HepG2 (cell line): ENCODE results near the gene ARID5B. TPM values are rescaled to one million over a fixed set of nuclear protein-coding genes. Genes with fewer than 3 reads are reported as not detected.

Source experiments
- ATF7 ChIP-seq, 2 experiments: fragments of 450-650 bp in 1 of 2; sonication (generic) in 1 of 2; formaldehyde crosslinking in 1 of 2; IDR thresholded peaks; 2 replicates each; pipeline versions ENCODE4 v1.4.0 to v1.6.1; 2016 to 2020; ENCODE audit warnings: antibody characterized with exemption in 1 of 2, mild to moderate bottlenecking in 1 of 2, missing genetic modification reagents in 1 of 2
- BORCS8-MEF2B ChIP-seq: sonication (generic); formaldehyde crosslinking; IDR thresholded peaks from 2 replicates; pipeline ENCODE4 v1.8.0; 2022; ENCODE audit warnings: mild to moderate bottlenecking, missing genetic modification reagents
- CENPBD1 ChIP-seq: sonication (generic); formaldehyde crosslinking; IDR thresholded peaks from 2 replicates; pipeline ENCODE4 v1.8.0; 2022; ENCODE audit warnings: missing genetic modification reagents, low read depth, mild to moderate bottlenecking, borderline replicate concordance
- FOXA1 ChIP-seq, 2 experiments: fragments of 450-650 bp in 1 of 2; sonication (generic) in 1 of 2; formaldehyde crosslinking in 1 of 2; IDR thresholded peaks; 2 replicates each; pipeline versions ENCODE4 v1.4.0 to v1.6.1; 2016 to 2020; ENCODE audit warnings: missing genetic modification reagents in 1 of 2
- JUND ChIP-seq: sonication (generic); formaldehyde crosslinking; IDR thresholded peaks from 2 replicates; pipeline ENCODE4 v1.8.0; 2022; ENCODE audit warnings: mild to moderate bottlenecking, missing genetic modification reagents
- MEIS2 ChIP-seq: sonication (generic); formaldehyde crosslinking; IDR thresholded peaks from 2 replicates; pipeline ENCODE4 v1.9.0; 2021; ENCODE audit warnings: mild to moderate bottlenecking, missing genetic modification reagents
- MTF1 ChIP-seq: sonication (generic); formaldehyde crosslinking; IDR thresholded peaks from 2 replicates; pipeline ENCODE4 v1.5.0; 2020; ENCODE audit warnings: missing genetic modification reagents
- MYPOP ChIP-seq: sonication (generic); formaldehyde crosslinking; IDR thresholded peaks from 2 replicates; pipeline ENCODE4 v1.8.1; 2023; ENCODE audit warnings: mild to moderate bottlenecking, moderate library complexity, missing genetic modification reagents
- ONECUT2 ChIP-seq: sonication (generic); formaldehyde crosslinking; IDR thresholded peaks from 2 replicates; pipeline ENCODE4 v1.4.0; 2020; ENCODE audit warnings: missing genetic modification reagents
- PBX3 ChIP-seq: sonication (generic); formaldehyde crosslinking; IDR thresholded peaks from 2 replicates; pipeline ENCODE4 v1.8.1; 2023; ENCODE audit warnings: missing genetic modification reagents, inconsistent platforms, borderline replicate concordance
- RELA ChIP-seq: sonication (generic); formaldehyde crosslinking; IDR thresholded peaks from 2 replicates; pipeline ENCODE4 v1.4.0; 2020; ENCODE audit warnings: missing genetic modification reagents
- RORA ChIP-seq: sonication (generic); formaldehyde crosslinking; IDR thresholded peaks from 2 replicates; pipeline ENCODE4 v1.5.0; 2020; ENCODE audit warnings: mild to moderate bottlenecking, missing genetic modification reagents, moderate library complexity
- SMAD1 ChIP-seq: sonication (generic); formaldehyde crosslinking; IDR thresholded peaks from 2 replicates; pipeline ENCODE4 v1.4.0; 2020; ENCODE audit warnings: missing genetic modification reagents, low read depth, mild to moderate bottlenecking, borderline replicate concordance
- SRSF4 ChIP-seq: fragments of 200-400 bp; formaldehyde crosslinking; IDR thresholded peaks from one replicate; pipeline ENCODE4 v1.6.1; 2018; ENCODE audit warnings: mild to moderate bottlenecking, low read depth, low read length, moderate library complexity; ENCODE audit not compliant: poor library complexity, severe bottlenecking
- SSRP1 ChIP-seq: IDR thresholded peaks from 2 replicates; pipeline ENCODE4 v1.6.1; 2016; ENCODE audit warnings: control low read depth
- STAG1 ChIP-seq: sonication (generic); formaldehyde crosslinking; IDR thresholded peaks from 2 replicates; pipeline ENCODE4 v1.4.0; 2020; ENCODE audit warnings: missing genetic modification reagents
- TEAD3 ChIP-seq: optimal IDR thresholded peaks from 2 replicates; pipeline ENCODE3; 2016; ENCODE audit warnings: borderline replicate concordance
- ZMYM3 ChIP-seq: sonication (generic); formaldehyde crosslinking; IDR thresholded peaks from 2 replicates; pipeline ENCODE4 v1.5.1; 2020; ENCODE audit warnings: mild to moderate bottlenecking, missing genetic modification reagents
- ZNF224 ChIP-seq: sonication (generic); formaldehyde crosslinking; IDR thresholded peaks from 2 replicates; pipeline ENCODE4 v1.5.0; 2020; ENCODE audit warnings: mild to moderate bottlenecking, missing genetic modification reagents
- ZNF33B ChIP-seq: sonication (generic); formaldehyde crosslinking; IDR thresholded peaks from 2 replicates; pipeline ENCODE4 v1.5.1; 2020; ENCODE audit warnings: mild to moderate bottlenecking, missing genetic modification reagents
- ZNF552 ChIP-seq: sonication (generic); formaldehyde crosslinking; IDR thresholded peaks from 2 replicates; pipeline ENCODE4 v1.9.0; 2022; ENCODE audit warnings: missing genetic modification reagents, mild to moderate bottlenecking, borderline replicate concordance
- ZNF598 ChIP-seq: sonication (generic); formaldehyde crosslinking; IDR thresholded peaks from 2 replicates; pipeline ENCODE4 v1.5.1; 2020; ENCODE audit warnings: mild to moderate bottlenecking, missing genetic modification reagents, borderline replicate concordance
- ZNF781 ChIP-seq: sonication (generic); formaldehyde crosslinking; IDR thresholded peaks from 2 replicates; pipeline ENCODE4 v1.5.1; 2020; ENCODE audit warnings: borderline replicate concordance, mild to moderate bottlenecking, missing genetic modification reagents; ENCODE audit errors: not compliant biosample characterization
- ZXDC ChIP-seq: sonication (generic); formaldehyde crosslinking; IDR thresholded peaks from 2 replicates; pipeline ENCODE4 v1.5.0; 2020; ENCODE audit warnings: mild to moderate bottlenecking, missing genetic modification reagents
- polyA plus RNA-seq, 8 experiments: library from polyadenylated mRNA; depleted of rRNA in 3 of 8; stranded (reverse) in 7 of 8; unstranded in 1 of 8; fragments of >200 nt; fragmentation: Illumina TruSeq in 4 of 8; extraction: Trizol in 4 of 8; gene quantifications; 2 replicates each; pipeline versions ENCODE4 v1.2.1 to v1.2.3, GENCODE V29; 2011 to 2016; ENCODE audit warnings: low read depth in 4 of 8, missing spikeins in 1 of 8, mixed read lengths in 1 of 8; ENCODE audit not compliant: insufficient read depth in 1 of 8
- total RNA-seq, 5 experiments: library from RNA; depleted of rRNA; stranded (reverse); fragments of >200 nt; fragmentation: Illumina TruSeq; extraction: Trizol; gene quantifications; 2 replicates each; pipeline ENCODE4 v1.2.3, GENCODE V29; 2016; ENCODE audit warnings: low read depth in 1 of 5

Gene ARID5B
- total and polyA plus RNA-seq, 2 of the 13 experiments (the other 11 are each of a cell fraction or from before 2014, with no cell fraction given), result 6.2 to 21.1 TPM

GRCh38 chr10:62093863-62094291 is 192.4 kb downstream of the ARID5B start (continued):
- TF ChIP-seq STAG1 (CRISPR knock-in tag) (peak; percentile 13; the same call in 1 of the 2 replicates), ZNF781 (CRISPR knock-in tag) (no peak), ZXDC (no peak), CENPBD1 (CRISPR knock-in tag) (no peak), SMAD1 (CRISPR knock-in tag) (no peak), SRSF4 (no peak), RELA (CRISPR knock-in tag) (no peak), ONECUT2 (no peak), ATF7 (IDR thresholded peaks at IDR 0.05) (no peak), ATF7 (CRISPR knock-in tag; IDR thresholded peaks at IDR 0.05) (no peak), ZMYM3 (no peak), MEIS2 (CRISPR knock-in tag) (no peak), MYPOP (CRISPR knock-in tag) (no peak), JUND (CRISPR knock-in tag) (no peak), ZNF598 (CRISPR knock-in tag) (no peak), BORCS8-MEF2B (CRISPR knock-in tag) (no peak), ZNF33B (no peak), TEAD3 (peak; percentile 99), MTF1 (CRISPR knock-in tag) (no peak), ZNF224 (CRISPR knock-in tag) (no peak), SSRP1 (CRISPR knock-in tag) (no peak), FOXA1 (IDR thresholded peaks at IDR 0.05) (no peak), FOXA1 (CRISPR knock-in tag; IDR thresholded peaks at IDR 0.05) (peak; percentile 71), PBX3 (CRISPR knock-in tag) (no peak), RORA (CRISPR knock-in tag) (no peak), ZNF552 (CRISPR knock-in tag) (no peak)
